CD14-positive monocyte (primary cell): ENCODE data around the gene GPSM3. TPM values are rescaled to one million over a fixed set of nuclear protein-coding genes. Genes with fewer than 3 reads are reported as not detected.
A peak's percentile ranks its signal among the peaks of the same experiment; 100 is the strongest.

Source experiments
- DNase-seq, 3 donors: peaks; one replicate each; pipeline ENCODE4 v3.0.0-alpha.2; 2011 to 2022
- H2AFZ ChIP-seq: 2 replicates; pipeline ENCODE4 v1.6.0; 2012; ENCODE audit warnings: mild to moderate bottlenecking, low read depth, low read length, inconsistent platforms; ENCODE audit not compliant: insufficient read depth, poor library complexity, severe bottlenecking
- H3K27ac ChIP-seq, 2 donors: 1 replicate in 1 of 2; 2 replicates in 1 of 2; pipeline ENCODE4 v1.5.1; 2012 to 2013; ENCODE audit warnings: low read length in 2 of 2, control low read depth in 1 of 2, inconsistent platforms in 1 of 2, low read depth in 1 of 2, mild to moderate bottlenecking in 1 of 2
- H3K27me3 ChIP-seq, 2 donors: one replicate each; pipeline versions ENCODE4 v1.6.0 to v1.6.1; 2011 to 2013; ENCODE audit warnings: low read length in 2 of 2; ENCODE audit not compliant: control insufficient read depth in 2 of 2, insufficient read depth in 2 of 2
- H3K36me3 ChIP-seq, 2 donors: replicated peaks in 1 of 2; 1 replicate in 1 of 2; 2 replicates in 1 of 2; pipeline versions ENCODE4 v1.5.1 to v1.6.1; 2012 to 2013; ENCODE audit warnings: low read length in 2 of 2, control low read depth in 1 of 2, inconsistent platforms in 1 of 2, mild to moderate bottlenecking in 1 of 2; ENCODE audit not compliant: insufficient read depth in 2 of 2, control insufficient read depth in 1 of 2
- H3K4me1 ChIP-seq, 2 donors: 1 replicate in 1 of 2; 2 replicates in 1 of 2; pipeline versions ENCODE4 v1.5.1 to v1.6.1; 2012 to 2013; ENCODE audit warnings: low read length in 2 of 2, control low read depth in 1 of 2, inconsistent platforms in 1 of 2, mild to moderate bottlenecking in 1 of 2, moderate library complexity in 1 of 2; ENCODE audit not compliant: insufficient read depth in 2 of 2, control insufficient read depth in 1 of 2
- H3K4me2 ChIP-seq: replicated peaks from 2 replicates; pipeline ENCODE3; 2012; ENCODE audit warnings: low read length, moderate library complexity, mild to moderate bottlenecking; ENCODE audit not compliant: poor library complexity, severe bottlenecking; ENCODE audit errors: extremely low read depth
- H3K4me3 ChIP-seq, 3 experiments: fragments of 200-600 bp in 1 of 3; sonication (generic) in 1 of 3; replicated peaks in 1 of 3; 1 replicate in 2 of 3; 2 replicates in 1 of 3; pipeline ENCODE4 v1.5.1; 2011 to 2013; ENCODE audit warnings: low read length in 3 of 3, mild to moderate bottlenecking in 3 of 3, control low read depth in 2 of 3, low read depth in 2 of 3, inconsistent platforms in 1 of 3, moderate library complexity in 1 of 3
- H3K79me2 ChIP-seq: 2 replicates; pipeline ENCODE4 v1.6.0; 2012; ENCODE audit warnings: mild to moderate bottlenecking, control low read depth, inconsistent platforms, low read length, moderate library complexity; ENCODE audit not compliant: insufficient read depth
- H3K9ac ChIP-seq: 2 replicates; pipeline ENCODE4 v1.6.0; 2017; ENCODE audit warnings: low read length, mild to moderate bottlenecking; ENCODE audit not compliant: insufficient read depth, poor library complexity, severe bottlenecking
- H3K9me3 ChIP-seq, 2 donors: replicated peaks in 1 of 2; 1 replicate in 1 of 2; 2 replicates in 1 of 2; pipeline versions ENCODE4 v1.5.1 to v1.6.1; 2012 to 2013; ENCODE audit warnings: low read length in 2 of 2, control low read depth in 1 of 2; ENCODE audit not compliant: control insufficient read depth in 1 of 2, insufficient read depth in 1 of 2
- H4K20me1 ChIP-seq: 2 replicates; pipeline ENCODE4 v1.6.0; 2012; ENCODE audit warnings: mild to moderate bottlenecking, low read length, control low read depth, moderate library complexity; ENCODE audit not compliant: insufficient read depth
- H3K27ac Mint-ChIP-seq, 7 donors: one replicate each; pipeline ENCODE4 v1.8.0; 2020; ENCODE audit warnings: mild to moderate bottlenecking in 7 of 7, mixed read lengths in 7 of 7, moderate library complexity in 6 of 7, inconsistent platforms in 2 of 7
- H3K27me3 Mint-ChIP-seq, 3 donors: one replicate each; pipeline ENCODE4 v1.8.0; 2021 to 2022; ENCODE audit warnings: low read depth in 3 of 3, mild to moderate bottlenecking in 3 of 3, mixed read lengths in 3 of 3, moderate library complexity in 3 of 3, inconsistent platforms in 1 of 3
- H3K36me3 Mint-ChIP-seq, 2 donors: one replicate each; pipeline ENCODE4 v1.8.0; 2020; ENCODE audit warnings: mixed read lengths in 2 of 2, inconsistent platforms in 1 of 2, mild to moderate bottlenecking in 1 of 2
- H3K4me1 Mint-ChIP-seq: one replicate; pipeline ENCODE4 v1.8.0; 2020; ENCODE audit warnings: mild to moderate bottlenecking, mixed read lengths
- H3K4me3 Mint-ChIP-seq, 2 donors: one replicate each; pipeline ENCODE4 v1.8.0; 2020; ENCODE audit warnings: mild to moderate bottlenecking in 2 of 2, mixed read lengths in 2 of 2, moderate library complexity in 1 of 2
- H3K9me3 Mint-ChIP-seq, 7 donors: one replicate each; pipeline ENCODE4 v1.8.0; 2020 to 2022; ENCODE audit warnings: mixed read lengths in 7 of 7, mild to moderate bottlenecking in 6 of 7, moderate library complexity in 6 of 7, inconsistent platforms in 2 of 7
- WGBS: methylation state at CpG from one replicate; pipeline ENCODE4 v1.1.5; 2013; ENCODE audit warnings: missing lambda C conversion rate; ENCODE audit not compliant: insufficient coverage; 5-methylcytosine and 5-hydroxymethylcytosine counted together
- intact Hi-C, 2 donors: fragments of 100-400 bp; cut with micrococcal nuclease; formaldehyde crosslinking; loops; one replicate each; pipeline versions ENCODE4 v1.15.0 to v1.15.1; 2023
- polyA plus RNA-seq, 3 donors: library from polyadenylated mRNA; depleted of rRNA in 1 of 3; unstranded in 2 of 3; stranded (reverse) in 1 of 3; fragments of 300-500 nt in 2 of 3; fragments of >200 nt in 1 of 3; fragmentation: Illumina TruSeq in 2 of 3; gene quantifications; 1 replicate in 2 of 3; 2 replicates in 1 of 3; pipeline ENCODE4 v1.2.3, GENCODE V29; 2012 to 2021
- TF ChIP-seq, protein P1 (sequence below): fragments of 200-600 bp; IDR thresholded peaks from one replicate; pipeline ENCODE4 v1.8.0; 2022; ENCODE audit warnings: antibody characterized with exemption, mild to moderate bottlenecking

GPSM3 gene
- polyA plus RNA-seq, 3 donors, result 86.1 to 340 (median 101) TPM

- TF ChIP-seq, protein P1, sequence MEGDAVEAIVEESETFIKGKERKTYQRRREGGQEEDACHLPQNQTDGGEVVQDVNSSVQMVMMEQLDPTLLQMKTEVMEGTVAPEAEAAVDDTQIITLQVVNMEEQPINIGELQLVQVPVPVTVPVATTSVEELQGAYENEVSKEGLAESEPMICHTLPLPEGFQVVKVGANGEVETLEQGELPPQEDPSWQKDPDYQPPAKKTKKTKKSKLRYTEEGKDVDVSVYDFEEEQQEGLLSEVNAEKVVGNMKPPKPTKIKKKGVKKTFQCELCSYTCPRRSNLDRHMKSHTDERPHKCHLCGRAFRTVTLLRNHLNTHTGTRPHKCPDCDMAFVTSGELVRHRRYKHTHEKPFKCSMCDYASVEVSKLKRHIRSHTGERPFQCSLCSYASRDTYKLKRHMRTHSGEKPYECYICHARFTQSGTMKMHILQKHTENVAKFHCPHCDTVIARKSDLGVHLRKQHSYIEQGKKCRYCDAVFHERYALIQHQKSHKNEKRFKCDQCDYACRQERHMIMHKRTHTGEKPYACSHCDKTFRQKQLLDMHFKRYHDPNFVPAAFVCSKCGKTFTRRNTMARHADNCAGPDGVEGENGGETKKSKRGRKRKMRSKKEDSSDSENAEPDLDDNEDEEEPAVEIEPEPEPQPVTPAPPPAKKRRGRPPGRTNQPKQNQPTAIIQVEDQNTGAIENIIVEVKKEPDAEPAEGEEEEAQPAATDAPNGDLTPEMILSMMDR, result no peak
- no peak overlapping the region for H3K9ac ChIP-seq
- peak overlapping the region; percentile 8 to 90 for H3K27ac ChIP-seq
- H3K27me3 ChIP-seq, result no peaks in the 10 kb centered on the region
- DNase-seq, result no peak
- peaks cover 60% of the 10 kb centered on the region for H3K79me2 ChIP-seq
- H3K36me3 ChIP-seq, result peaks cover 32 to 47% of the 10 kb centered on the region in 2 donors
- Mint-ChIP-seq H3K4me1 (peaks cover 69% of the 10 kb centered on the region), H3K27ac (peak overlapping the region in 6 of 7 donors; percentile 64 to 100 (median 80)), H3K4me3 (no peak overlapping the region), H3K36me3 (peaks cover 34 to 42% of the 10 kb centered on the region in 2 donors), H3K27me3 (peaks cover 0 to 4% (median 0%) of the 10 kb centered on the region in 3 donors), H3K9me3 (no peaks in the 10 kb centered on the region)
- no peak overlapping the region for H2AFZ ChIP-seq
- H3K9me3 ChIP-seq, result no peaks in the 10 kb centered on the region
- 73% methylated on average over 6 of the region's 10 CpGs for WGBS
- intact Hi-C loops, result loop anchor here in 1 of 2 donors (2.0 to 5.0 kb wide), 2 partner anchors 15 to 58 kb away; no protein-coding TSS in a partner anchor
- H4K20me1 ChIP-seq, result no peaks in the 10 kb centered on the region
- peaks cover 54 to 61% of the 10 kb centered on the region in 2 donors for H3K4me1 ChIP-seq
- peak overlapping the region in 1 of 3 experiments; percentile 94 for H3K4me3 ChIP-seq
- no peak overlapping the region for H3K4me2 ChIP-seq
Observed at GRCh38 chr6:32179766-32180405, 12.6 kb downstream of the GPSM3 start.

DNA sequence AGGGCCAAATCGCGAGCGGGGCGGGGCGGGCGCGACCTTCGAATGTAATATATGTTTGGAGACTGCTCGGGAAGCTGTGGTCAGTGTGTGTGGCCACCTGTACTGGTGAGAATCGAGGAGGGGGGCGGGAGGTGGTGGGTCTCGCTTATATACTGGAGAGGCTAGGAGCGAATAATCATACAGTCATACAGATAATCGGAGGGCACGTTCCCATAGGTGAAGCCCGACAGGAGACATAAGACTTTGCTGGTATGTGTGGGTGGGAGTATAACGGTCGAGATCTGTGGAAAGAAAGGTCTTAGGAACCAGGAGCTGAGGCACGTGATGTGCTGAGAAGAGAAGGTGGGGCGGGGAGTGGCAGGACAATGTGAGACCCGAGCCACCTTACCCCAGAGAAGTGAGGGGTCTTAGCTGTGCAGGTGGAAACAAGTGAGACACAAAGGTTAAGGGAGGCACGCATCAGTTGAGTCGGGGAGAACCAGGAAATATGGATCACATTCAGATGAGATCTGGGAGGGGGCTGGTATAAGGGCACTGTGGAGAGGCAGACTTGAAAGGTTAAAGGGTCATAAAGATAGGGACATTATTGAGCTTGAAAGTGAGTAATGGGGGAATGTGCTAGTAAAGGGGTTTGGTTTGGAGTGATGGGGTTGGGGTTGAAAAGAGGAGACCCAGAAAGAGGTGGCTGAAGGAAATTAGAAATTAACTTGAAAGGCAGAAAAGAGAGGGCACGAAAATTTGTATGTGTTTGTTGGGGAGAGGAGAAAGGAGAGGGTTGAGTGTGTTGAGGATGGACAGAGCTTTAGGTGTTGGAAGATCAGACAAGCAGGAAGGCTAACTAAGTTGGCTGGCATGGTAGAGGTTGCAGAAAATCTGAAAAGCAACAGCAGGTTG lies 13.6 kb downstream of the GPSM3 start:
- WGBS, result 3% methylated on average over 20 of the region's 24 CpGs
- H3K9me3 Mint-ChIP-seq, result no peaks in the 10 kb centered on the region
- peak in 1 of 3 donors; percentile 23 for DNase-seq
- peaks cover 57 to 65% of the 10 kb centered on the region in 2 donors for H3K4me1 ChIP-seq
- peaks cover 27 to 37% of the 10 kb centered on the region in 2 donors for H3K36me3 Mint-ChIP-seq
- peaks cover 77% of the 10 kb centered on the region for H3K4me1 Mint-ChIP-seq
- H3K4me2 ChIP-seq, result peak overlapping the region; percentile 97
- H3K9me3 ChIP-seq, result no peaks in the 10 kb centered on the region
- intact Hi-C loops, result loop anchor here (1.0 to 5.0 kb wide), 4 partner anchors 16 to 56 kb away; partner anchors contain the start of gene FKBPL (in 1 of the 2)
- peaks cover 0 to 4% (median 0%) of the 10 kb centered on the region in 3 donors for H3K27me3 Mint-ChIP-seq
- TF ChIP-seq, protein P1, result no peak
- peak overlapping the region; percentile 96 to 100 (median 100) for H3K27ac Mint-ChIP-seq
- H3K27me3 ChIP-seq, result no peaks in the 10 kb centered on the region
- H3K4me3 Mint-ChIP-seq, result peak overlapping the region; percentile 90 to 98
- H3K9ac ChIP-seq, result peak overlapping the region; percentile 56
- H2AFZ ChIP-seq, result peak overlapping the region; percentile 70
- peaks cover 26 to 39% of the 10 kb centered on the region in 2 donors for H3K36me3 ChIP-seq
- H4K20me1 ChIP-seq, result no peaks in the 10 kb centered on the region
- peak overlapping the region; percentile 89 to 90 for H3K27ac ChIP-seq
- peak overlapping the region; percentile 57 to 94 (median 82) for H3K4me3 ChIP-seq
- peaks cover 62% of the 10 kb centered on the region for H3K79me2 ChIP-seq
